WTC11 (cell line): ENCODE data around the gene EOGT. TPM values are rescaled to one million over a fixed set of nuclear protein-coding genes. Genes with fewer than 3 reads are reported as not detected.

Experiments
- ATAC-seq: fragments of 200-7000 bp; cut with Tn5 transposase; 2 replicates; pipeline ENCODE4 v1.10.0; 2021; ENCODE audit warnings: mild to moderate bottlenecking, moderate library complexity
- CTCF ChIA-PET: fragments of 300-600 bp; sonication (Branson Sonifier 250); formaldehyde crosslinking; loops from one replicate; lab custom pipeline; 2021; ENCODE audit warnings: antibody characterized with exemption; lab: Charles Lee
- POLR2A ChIA-PET: fragments of 350-600 bp; sonication (Branson Sonifier 250); formaldehyde crosslinking; loops from one replicate; lab custom pipeline; 2021; ENCODE audit warnings: antibody characterized with exemption; lab: Charles Lee
- DNase-seq: peaks from one replicate; pipeline ENCODE4 v3.0.0; 2021; ENCODE audit warnings: low spot score
- H3K27ac Mint-ChIP-seq: 2 replicates; pipeline ENCODE4 v1.8.0; 2021; ENCODE audit warnings: mixed read lengths
- H3K27me3 Mint-ChIP-seq: 2 replicates; pipeline ENCODE4 v1.8.0; 2021; ENCODE audit warnings: low read depth, mild to moderate bottlenecking, moderate library complexity, mixed read lengths
- H3K36me3 Mint-ChIP-seq: 2 replicates; pipeline ENCODE4 v1.8.0; 2021; ENCODE audit warnings: mixed read lengths
- H3K4me1 Mint-ChIP-seq: 2 replicates; pipeline ENCODE4 v1.8.0; 2022; ENCODE audit warnings: mixed read lengths
- H3K4me3 Mint-ChIP-seq: 2 replicates; pipeline ENCODE4 v1.8.0; 2021; ENCODE audit warnings: mild to moderate bottlenecking, moderate library complexity, mixed read lengths
- H3K9me3 Mint-ChIP-seq: 2 replicates; pipeline ENCODE4 v1.8.0; 2021; ENCODE audit warnings: mixed read lengths
- ATF1 ChIP-seq: sonication (generic); formaldehyde crosslinking; IDR thresholded peaks from 2 replicates; pipeline ENCODE4 v1.8.1; 2023; ENCODE audit warnings: mild to moderate bottlenecking, moderate library complexity, missing genetic modification reagents
- EMX1 ChIP-seq: fragments of 250-450 bp; sonication (Bioruptor Pico); IDR thresholded peaks from 2 replicates; pipeline ENCODE4 v1.8.0; 2021; ENCODE audit warnings: mild to moderate bottlenecking
- FOXP1 ChIP-seq: sonication (generic); formaldehyde crosslinking; IDR thresholded peaks from 2 replicates; pipeline ENCODE4 v1.8.0; 2022; ENCODE audit warnings: missing genetic modification reagents, mild to moderate bottlenecking, moderate library complexity, borderline replicate concordance
- JUN ChIP-seq: sonication (generic); formaldehyde crosslinking; IDR thresholded peaks from 2 replicates; pipeline ENCODE4 v1.8.0; 2023; ENCODE audit warnings: mild to moderate bottlenecking, missing genetic modification reagents
- MXD4 ChIP-seq: fragments of 250-450 bp; sonication (Bioruptor Pico); IDR thresholded peaks from 2 replicates; pipeline ENCODE4 v1.8.0; 2021; ENCODE audit warnings: mild to moderate bottlenecking, moderate library complexity, borderline replicate concordance
- NR2C2 ChIP-seq: sonication (generic); formaldehyde crosslinking; IDR thresholded peaks from 2 replicates; pipeline ENCODE4 v1.8.0; 2022; ENCODE audit warnings: mild to moderate bottlenecking, missing genetic modification reagents
- PRRX2 ChIP-seq: fragments of 250-450 bp; sonication (Bioruptor Pico); IDR thresholded peaks from 2 replicates; pipeline ENCODE4 v1.8.0; 2021; ENCODE audit warnings: mild to moderate bottlenecking
- ZNF121 ChIP-seq: sonication (generic); formaldehyde crosslinking; IDR thresholded peaks from 2 replicates; pipeline ENCODE4 v1.8.0; 2023; ENCODE audit warnings: missing genetic modification reagents
- total RNA-seq: library from RNA; stranded (reverse); gene quantifications from 3 replicates; pipeline ENCODE4 v1.2.3, GENCODE V29; 2021
- TF ChIP-seq, protein P1 (sequence below): fragments of 250-450 bp; sonication (Bioruptor Pico); IDR thresholded peaks from 2 replicates; pipeline ENCODE4 v2.1.2; 2022; ENCODE audit warnings: mild to moderate bottlenecking, moderate library complexity
- TF ChIP-seq, protein P2 (sequence below): sonication (generic); formaldehyde crosslinking; IDR thresholded peaks from 2 replicates; pipeline ENCODE4 v1.8.0; 2022; ENCODE audit warnings: missing genetic modification reagents
- TF ChIP-seq, protein P3 (sequence below): sonication (generic); formaldehyde crosslinking; IDR thresholded peaks from 2 replicates; pipeline ENCODE4 v1.8.0; 2022; ENCODE audit warnings: mild to moderate bottlenecking, missing genetic modification reagents
- TF ChIP-seq, protein P4 (sequence below): sonication (generic); formaldehyde crosslinking; IDR thresholded peaks from 2 replicates; pipeline ENCODE4 v1.8.1; 2022; ENCODE audit warnings: mild to moderate bottlenecking, missing genetic modification reagents, moderate library complexity, borderline replicate concordance
- TF ChIP-seq, protein P5 (sequence below): fragments of 200-600 bp; IDR thresholded peaks from 2 replicates; pipeline ENCODE4 v1.8.0; 2022; ENCODE audit warnings: antibody characterized with exemption

Gene EOGT
- total RNA-seq, 1 experiment from 2014 or later, result 32.9 TPM

DNA sequence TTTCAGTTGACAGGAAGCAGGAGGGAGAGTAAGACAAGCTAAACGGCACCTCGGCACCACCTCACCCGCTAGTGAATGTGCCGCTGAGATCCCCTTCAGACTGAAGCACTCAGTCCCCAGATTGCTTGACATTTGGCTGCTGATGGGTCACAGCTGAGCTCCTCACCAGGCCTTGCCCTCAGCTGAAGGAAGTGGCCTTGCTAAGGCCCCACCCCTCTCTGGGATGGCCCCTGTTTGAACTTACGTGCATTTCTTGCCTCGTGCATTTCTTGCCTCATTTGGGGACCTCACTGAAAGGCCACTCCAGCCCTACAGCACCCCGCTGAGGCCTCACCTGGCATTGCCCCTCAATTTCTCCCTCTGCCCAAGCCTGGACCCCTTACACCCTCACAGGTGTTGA, 39.8 kb downstream of the EOGT start:
- no peak overlapping the region; the same call in 1 of the 2 replicates for H3K27ac Mint-ChIP-seq
- DNase-seq (peak; percentile 27), ATAC-seq (peak; percentile 45)
- H3K36me3 Mint-ChIP-seq, result peaks cover 15% of the 10 kb centered on the region
- H3K27me3 Mint-ChIP-seq, result no peaks in the 10 kb centered on the region
- H3K4me3 Mint-ChIP-seq, result no peak overlapping the region
- no peaks in the 10 kb centered on the region for H3K9me3 Mint-ChIP-seq
- ChIA-PET CTCF (interaction anchor here (0.6 to 2.1 kb wide), 3 partner anchors 41 to 80 kb away, joined by 3 to 7 read pairs (median 4); partner anchors contain the start of gene TAFA4), POLR2A (no interaction called here)
- peaks cover 9% of the 10 kb centered on the region for H3K4me1 Mint-ChIP-seq
- TF ChIP-seq, protein P1, sequence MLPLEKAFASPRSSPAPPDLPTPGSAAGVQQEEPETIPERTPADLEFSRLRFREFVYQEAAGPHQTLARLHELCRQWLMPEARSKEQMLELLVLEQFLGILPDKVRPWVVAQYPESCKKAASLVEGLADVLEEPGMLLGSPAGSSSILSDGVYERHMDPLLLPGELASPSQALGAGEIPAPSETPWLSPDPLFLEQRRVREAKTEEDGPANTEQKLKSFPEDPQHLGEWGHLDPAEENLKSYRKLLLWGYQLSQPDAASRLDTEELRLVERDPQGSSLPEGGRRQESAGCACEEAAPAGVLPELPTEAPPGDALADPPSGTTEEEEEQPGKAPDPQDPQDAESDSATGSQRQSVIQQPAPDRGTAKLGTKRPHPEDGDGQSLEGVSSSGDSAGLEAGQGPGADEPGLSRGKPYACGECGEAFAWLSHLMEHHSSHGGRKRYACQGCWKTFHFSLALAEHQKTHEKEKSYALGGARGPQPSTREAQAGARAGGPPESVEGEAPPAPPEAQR (CRISPR knock-in tag), result no peak
- TF ChIP-seq, protein P2, sequence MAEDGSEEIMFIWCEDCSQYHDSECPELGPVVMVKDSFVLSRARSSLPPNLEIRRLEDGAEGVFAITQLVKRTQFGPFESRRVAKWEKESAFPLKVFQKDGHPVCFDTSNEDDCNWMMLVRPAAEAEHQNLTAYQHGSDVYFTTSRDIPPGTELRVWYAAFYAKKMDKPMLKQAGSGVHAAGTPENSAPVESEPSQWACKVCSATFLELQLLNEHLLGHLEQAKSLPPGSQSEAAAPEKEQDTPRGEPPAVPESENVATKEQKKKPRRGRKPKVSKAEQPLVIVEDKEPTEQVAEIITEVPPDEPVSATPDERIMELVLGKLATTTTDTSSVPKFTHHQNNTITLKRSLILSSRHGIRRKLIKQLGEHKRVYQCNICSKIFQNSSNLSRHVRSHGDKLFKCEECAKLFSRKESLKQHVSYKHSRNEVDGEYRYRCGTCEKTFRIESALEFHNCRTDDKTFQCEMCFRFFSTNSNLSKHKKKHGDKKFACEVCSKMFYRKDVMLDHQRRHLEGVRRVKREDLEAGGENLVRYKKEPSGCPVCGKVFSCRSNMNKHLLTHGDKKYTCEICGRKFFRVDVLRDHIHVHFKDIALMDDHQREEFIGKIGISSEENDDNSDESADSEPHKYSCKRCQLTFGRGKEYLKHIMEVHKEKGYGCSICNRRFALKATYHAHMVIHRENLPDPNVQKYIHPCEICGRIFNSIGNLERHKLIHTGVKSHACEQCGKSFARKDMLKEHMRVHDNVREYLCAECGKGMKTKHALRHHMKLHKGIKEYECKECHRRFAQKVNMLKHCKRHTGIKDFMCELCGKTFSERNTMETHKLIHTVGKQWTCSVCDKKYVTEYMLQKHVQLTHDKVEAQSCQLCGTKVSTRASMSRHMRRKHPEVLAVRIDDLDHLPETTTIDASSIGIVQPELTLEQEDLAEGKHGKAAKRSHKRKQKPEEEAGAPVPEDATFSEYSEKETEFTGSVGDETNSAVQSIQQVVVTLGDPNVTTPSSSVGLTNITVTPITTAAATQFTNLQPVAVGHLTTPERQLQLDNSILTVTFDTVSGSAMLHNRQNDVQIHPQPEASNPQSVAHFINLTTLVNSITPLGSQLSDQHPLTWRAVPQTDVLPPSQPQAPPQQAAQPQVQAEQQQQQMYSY (CRISPR knock-in tag), result no peak
- TF ChIP-seq EMX1 (CRISPR knock-in tag) (no peak), ZNF121 (CRISPR knock-in tag) (no peak), PRRX2 (CRISPR knock-in tag) (no peak), FOXP1 (CRISPR knock-in tag) (no peak), NR2C2 (no peak), ATF1 (CRISPR knock-in tag) (no peak), MXD4 (no peak), JUN (CRISPR knock-in tag) (no peak)
- TF ChIP-seq, protein P3, sequence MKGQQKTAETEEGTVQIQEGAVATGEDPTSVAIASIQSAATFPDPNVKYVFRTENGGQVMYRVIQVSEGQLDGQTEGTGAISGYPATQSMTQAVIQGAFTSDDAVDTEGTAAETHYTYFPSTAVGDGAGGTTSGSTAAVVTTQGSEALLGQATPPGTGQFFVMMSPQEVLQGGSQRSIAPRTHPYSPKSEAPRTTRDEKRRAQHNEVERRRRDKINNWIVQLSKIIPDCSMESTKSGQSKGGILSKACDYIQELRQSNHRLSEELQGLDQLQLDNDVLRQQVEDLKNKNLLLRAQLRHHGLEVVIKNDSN (CRISPR knock-in tag), result no peak

DNA sequence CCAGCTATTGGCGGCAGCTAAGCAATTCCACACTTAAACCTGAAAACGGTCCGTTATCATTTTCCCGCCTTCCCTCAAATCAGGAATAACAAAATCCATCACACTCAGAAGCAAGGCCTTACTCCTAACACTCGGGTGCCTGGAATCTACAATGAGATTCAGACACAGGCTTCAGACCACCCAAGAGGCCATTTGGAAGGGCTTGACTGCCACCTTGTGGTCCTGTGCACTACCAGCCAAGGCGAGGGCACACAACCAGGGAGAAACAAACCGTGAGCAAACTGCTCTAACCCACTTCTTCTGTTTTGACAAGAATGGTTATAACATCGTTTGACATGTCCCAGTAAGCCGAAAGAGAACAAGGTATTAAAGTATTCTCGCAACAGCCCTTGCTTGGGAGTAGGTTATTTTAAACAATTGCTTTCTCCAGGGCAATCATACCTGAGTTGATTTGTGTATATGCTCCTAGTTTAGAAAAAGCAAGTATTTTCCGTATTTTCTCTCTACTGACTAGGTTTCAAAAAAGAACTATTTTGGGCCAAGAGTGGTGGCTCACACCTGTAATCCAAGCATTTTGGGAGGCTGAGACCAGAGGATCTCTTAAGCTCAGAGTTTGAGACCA, 41.0 kb downstream of the EOGT start:
- no peaks in the 10 kb centered on the region for H3K9me3 Mint-ChIP-seq
- DNase-seq (peak; percentile 84), ATAC-seq (peak; percentile 96)
- TF ChIP-seq, protein P4, sequence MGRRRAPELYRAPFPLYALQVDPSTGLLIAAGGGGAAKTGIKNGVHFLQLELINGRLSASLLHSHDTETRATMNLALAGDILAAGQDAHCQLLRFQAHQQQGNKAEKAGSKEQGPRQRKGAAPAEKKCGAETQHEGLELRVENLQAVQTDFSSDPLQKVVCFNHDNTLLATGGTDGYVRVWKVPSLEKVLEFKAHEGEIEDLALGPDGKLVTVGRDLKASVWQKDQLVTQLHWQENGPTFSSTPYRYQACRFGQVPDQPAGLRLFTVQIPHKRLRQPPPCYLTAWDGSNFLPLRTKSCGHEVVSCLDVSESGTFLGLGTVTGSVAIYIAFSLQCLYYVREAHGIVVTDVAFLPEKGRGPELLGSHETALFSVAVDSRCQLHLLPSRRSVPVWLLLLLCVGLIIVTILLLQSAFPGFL (CRISPR knock-in tag), result no peak
- TF ChIP-seq, protein P5, sequence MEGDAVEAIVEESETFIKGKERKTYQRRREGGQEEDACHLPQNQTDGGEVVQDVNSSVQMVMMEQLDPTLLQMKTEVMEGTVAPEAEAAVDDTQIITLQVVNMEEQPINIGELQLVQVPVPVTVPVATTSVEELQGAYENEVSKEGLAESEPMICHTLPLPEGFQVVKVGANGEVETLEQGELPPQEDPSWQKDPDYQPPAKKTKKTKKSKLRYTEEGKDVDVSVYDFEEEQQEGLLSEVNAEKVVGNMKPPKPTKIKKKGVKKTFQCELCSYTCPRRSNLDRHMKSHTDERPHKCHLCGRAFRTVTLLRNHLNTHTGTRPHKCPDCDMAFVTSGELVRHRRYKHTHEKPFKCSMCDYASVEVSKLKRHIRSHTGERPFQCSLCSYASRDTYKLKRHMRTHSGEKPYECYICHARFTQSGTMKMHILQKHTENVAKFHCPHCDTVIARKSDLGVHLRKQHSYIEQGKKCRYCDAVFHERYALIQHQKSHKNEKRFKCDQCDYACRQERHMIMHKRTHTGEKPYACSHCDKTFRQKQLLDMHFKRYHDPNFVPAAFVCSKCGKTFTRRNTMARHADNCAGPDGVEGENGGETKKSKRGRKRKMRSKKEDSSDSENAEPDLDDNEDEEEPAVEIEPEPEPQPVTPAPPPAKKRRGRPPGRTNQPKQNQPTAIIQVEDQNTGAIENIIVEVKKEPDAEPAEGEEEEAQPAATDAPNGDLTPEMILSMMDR, result peak; percentile 63
- ChIA-PET CTCF (interaction anchor here (0.6 to 2.1 kb wide), 8 partner anchors 18 to 97 kb away, joined by 3 to 13 read pairs (median 4); partner anchors contain the start of gene TAFA4), POLR2A (interaction anchor here (0.6 kb wide), 1 partner anchor 175 kb away, joined by 3 read pairs; no protein-coding TSS in a partner anchor)
- H3K4me3 Mint-ChIP-seq, result no peak overlapping the region
- peaks cover 7% of the 10 kb centered on the region for H3K36me3 Mint-ChIP-seq
- no peak overlapping the region for H3K27ac Mint-ChIP-seq
- no peaks in the 10 kb centered on the region for H3K27me3 Mint-ChIP-seq
- H3K4me1 Mint-ChIP-seq, result peaks cover 9% of the 10 kb centered on the region
